ENCODE data around the gene TK2.

The TK2 gene

DNA sequence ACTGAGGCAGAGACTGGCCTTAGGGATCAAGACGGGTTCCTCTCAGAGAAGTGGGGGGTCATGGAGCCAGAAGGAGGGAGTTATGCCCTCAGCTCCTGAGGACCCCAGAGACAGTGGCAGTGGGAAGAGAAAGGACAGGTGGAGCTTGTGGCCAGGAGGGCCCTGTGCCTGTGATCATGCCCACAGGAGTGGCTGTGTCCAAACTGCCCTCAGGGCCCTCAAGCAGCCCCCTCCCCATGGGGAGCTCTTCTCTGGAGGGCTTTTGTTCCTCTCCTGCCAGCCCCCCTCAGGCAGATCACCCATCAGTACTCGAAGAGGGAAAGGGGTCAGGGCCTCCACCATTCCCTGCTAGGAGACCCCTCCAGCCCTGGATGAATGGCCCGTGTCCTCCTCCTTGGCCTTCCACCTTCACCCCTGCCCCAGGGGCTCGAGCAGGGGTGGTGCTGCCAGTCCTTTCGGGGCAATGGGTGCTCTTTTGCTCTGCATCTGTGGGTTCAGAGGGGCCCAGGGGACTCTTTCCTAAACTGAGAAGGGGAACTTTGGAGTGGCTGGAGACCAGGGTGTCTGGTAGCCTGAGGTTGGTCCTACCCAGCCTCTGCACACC is 70.2 kb downstream of the TK2 start:
- Histone ChIP-seq H3K36me3 (ENCODE audit: control insufficient read depth, insufficient read depth, low read length) (no peaks in the 10 kb centered on the region), H3K9me3 (ENCODE audit: control insufficient read depth, low read length) (no peaks in the 10 kb centered on the region), H3K27me3 (ENCODE audit: control insufficient read depth, insufficient read depth, low read length) (peaks cover 30% of the 10 kb centered on the region), H3K9ac (ENCODE audit: low read length) (no peak overlapping the region), H3K4me1 (ENCODE audit: control insufficient read depth, insufficient read depth, low read length) (peaks cover 8% of the 10 kb centered on the region), H3K4me3 (ENCODE audit: low read length) (no peak overlapping the region)

DNA sequence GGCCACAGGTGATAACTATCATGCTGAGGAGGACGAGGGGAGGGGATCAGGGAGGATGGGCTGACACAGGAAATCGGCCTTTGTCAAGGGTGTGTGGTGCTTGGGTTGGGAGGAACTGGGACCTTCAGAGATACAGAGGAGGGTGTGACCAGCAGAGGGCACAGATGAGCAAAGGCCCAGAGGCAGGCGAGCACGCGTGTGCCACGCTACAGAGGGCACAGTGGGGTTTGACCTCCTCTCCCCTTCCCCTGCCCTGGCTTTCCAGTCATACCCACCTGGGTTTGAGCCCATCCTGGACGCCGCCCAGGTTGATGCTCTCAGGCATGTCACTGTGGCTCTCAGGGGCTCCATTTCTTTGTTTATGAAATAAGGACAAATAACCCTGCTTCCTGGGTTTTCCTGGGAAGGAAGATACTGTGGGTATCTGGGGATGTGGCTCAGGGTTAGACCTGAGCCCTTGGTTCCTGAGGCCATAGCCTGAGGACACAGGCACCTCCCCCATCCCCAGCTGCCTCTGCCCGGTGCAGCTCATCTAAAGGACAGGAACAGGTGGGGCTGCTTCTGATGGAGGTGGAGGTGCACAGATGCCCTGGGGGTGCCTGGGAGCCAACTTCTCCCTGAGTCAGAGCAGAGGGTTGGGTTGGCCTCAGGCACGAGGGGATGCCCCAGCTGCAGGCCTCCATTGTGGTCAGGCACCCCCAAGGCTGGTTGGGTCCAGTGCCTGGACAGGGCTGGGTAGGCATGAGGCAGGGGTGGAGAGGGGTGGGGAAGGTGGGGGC is 71.0 kb downstream of the TK2 start:
- no peak overlapping the region for H3K4me3 ChIP-seq (ENCODE audit: low read length)

DNA sequence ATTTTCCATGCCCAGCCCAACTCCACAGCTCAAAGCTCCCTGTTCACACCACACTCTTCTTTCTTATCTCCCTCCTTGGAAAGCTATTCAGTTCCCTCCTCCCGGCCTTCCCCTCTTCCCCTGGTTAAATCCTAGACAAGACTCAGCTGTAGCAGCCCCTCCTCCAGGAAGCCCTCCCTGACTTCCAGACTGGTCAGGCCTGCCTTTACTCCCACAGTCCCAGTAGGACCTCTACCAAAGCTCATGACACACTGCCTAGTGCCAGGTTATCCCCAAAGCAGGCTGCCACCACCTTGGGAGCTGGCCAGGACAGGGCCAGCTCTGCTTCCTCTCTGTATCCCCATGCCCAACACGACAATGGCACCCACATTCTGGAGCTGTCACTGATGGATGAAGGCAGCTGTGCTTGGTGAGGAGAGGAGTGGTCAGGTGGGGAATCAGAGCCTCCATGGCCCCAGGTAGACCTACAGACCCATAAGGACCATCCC is 72.8 kb downstream of the TK2 start:
- no peak overlapping the region for H3K9ac ChIP-seq (ENCODE audit: low read length)

More for the DNA sequence above, 71.0 kb downstream of the TK2 start:
- H3K9ac ChIP-seq (ENCODE audit: low read length), result no peak overlapping the region
- H3K9me3 ChIP-seq (ENCODE audit: control insufficient read depth, low read length), result no peaks in the 10 kb centered on the region
- H3K36me3 ChIP-seq (ENCODE audit: control insufficient read depth, insufficient read depth, low read length), result no peaks in the 10 kb centered on the region
- peaks cover 9% of the 10 kb centered on the region for H3K4me1 ChIP-seq (ENCODE audit: control insufficient read depth, insufficient read depth, low read length)
- H3K27me3 ChIP-seq (ENCODE audit: control insufficient read depth, insufficient read depth, low read length), result peaks cover 31% of the 10 kb centered on the region

GRCh38 chr16:66476328-66477027 is 73.4 kb downstream of the TK2 start:
- no peaks in the 10 kb centered on the region for H3K36me3 ChIP-seq (ENCODE audit: control insufficient read depth, insufficient read depth, low read length)
- H3K9me3 ChIP-seq (ENCODE audit: control insufficient read depth, low read length), result no peaks in the 10 kb centered on the region
- H3K4me3 ChIP-seq (ENCODE audit: low read length), result no peak overlapping the region
- peaks cover 31% of the 10 kb centered on the region for H3K27me3 ChIP-seq (ENCODE audit: control insufficient read depth, insufficient read depth, low read length)
- peaks cover 9% of the 10 kb centered on the region for H3K4me1 ChIP-seq (ENCODE audit: control insufficient read depth, insufficient read depth, low read length)
- no peak overlapping the region for H3K9ac ChIP-seq (ENCODE audit: low read length)

More for the DNA sequence above, 72.8 kb downstream of the TK2 start:
- H3K9me3 ChIP-seq (ENCODE audit: control insufficient read depth, low read length), result no peaks in the 10 kb centered on the region
- peaks cover 31% of the 10 kb centered on the region for H3K27me3 ChIP-seq (ENCODE audit: control insufficient read depth, insufficient read depth, low read length)
- no peak overlapping the region for H3K4me3 ChIP-seq (ENCODE audit: low read length)
- peaks cover 9% of the 10 kb centered on the region for H3K4me1 ChIP-seq (ENCODE audit: control insufficient read depth, insufficient read depth, low read length)
- H3K36me3 ChIP-seq (ENCODE audit: control insufficient read depth, insufficient read depth, low read length), result no peaks in the 10 kb centered on the region

- H3K36me3 ChIP-seq (ENCODE audit: control insufficient read depth, insufficient read depth, low read length), result no peaks in the 10 kb centered on the region
- H3K4me1 ChIP-seq (ENCODE audit: control insufficient read depth, insufficient read depth, low read length), result peaks cover 9% of the 10 kb centered on the region
- H3K9me3 ChIP-seq (ENCODE audit: control insufficient read depth, low read length), result no peaks in the 10 kb centered on the region
- no peak overlapping the region for H3K9ac ChIP-seq (ENCODE audit: low read length)
- peaks cover 31% of the 10 kb centered on the region for H3K27me3 ChIP-seq (ENCODE audit: control insufficient read depth, insufficient read depth, low read length)
- H3K4me3 ChIP-seq (ENCODE audit: low read length), result no peak overlapping the region
These were observed 74.7 kb downstream of the TK2 start for GRCh38 chr16:66475232-66475631.

DNA sequence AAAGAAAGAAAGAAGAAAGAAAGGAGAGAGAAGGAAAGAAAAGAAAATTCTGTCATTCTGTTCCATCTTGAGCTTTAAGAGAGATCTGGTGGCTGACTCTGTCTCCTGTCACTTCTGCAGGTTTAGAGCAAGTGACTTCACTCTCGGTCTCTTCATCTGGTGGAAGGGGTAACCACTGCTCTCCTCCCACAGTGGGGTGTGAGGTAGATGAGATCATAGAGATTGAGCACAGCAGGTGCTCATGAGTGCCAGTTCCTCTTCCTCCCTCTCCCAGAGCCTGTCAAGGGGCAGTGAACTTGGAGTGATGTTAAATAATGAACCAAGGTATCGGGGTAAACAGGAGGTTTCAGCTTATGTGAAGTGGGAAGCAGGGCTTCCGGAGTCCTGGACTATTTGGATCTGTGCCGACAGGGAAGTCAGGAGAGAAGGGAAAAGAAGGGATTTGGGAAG is 75.1 kb downstream of the TK2 start:
- Histone ChIP-seq H3K9me3 (ENCODE audit: control insufficient read depth, low read length) (no peaks in the 10 kb centered on the region), H3K4me3 (ENCODE audit: low read length) (no peak overlapping the region), H3K9ac (ENCODE audit: low read length) (no peak overlapping the region), H3K36me3 (ENCODE audit: control insufficient read depth, insufficient read depth, low read length) (no peaks in the 10 kb centered on the region), H3K4me1 (ENCODE audit: control insufficient read depth, insufficient read depth, low read length) (peaks cover 9% of the 10 kb centered on the region), H3K27me3 (ENCODE audit: control insufficient read depth, insufficient read depth, low read length) (peaks cover 31% of the 10 kb centered on the region)

GRCh38 chr16:66473654-66474519 is 76.0 kb downstream of the TK2 start:
- no peak overlapping the region for H3K9ac ChIP-seq (ENCODE audit: low read length)

GRCh38 chr16:66473051-66473571 is 76.8 kb downstream of the TK2 start:
- H3K36me3 ChIP-seq (ENCODE audit: control insufficient read depth, insufficient read depth, low read length), result no peaks in the 10 kb centered on the region
- H3K9ac ChIP-seq (ENCODE audit: low read length), result no peak overlapping the region
- H3K4me1 ChIP-seq (ENCODE audit: control insufficient read depth, insufficient read depth, low read length), result peaks cover 4% of the 10 kb centered on the region
- H3K4me3 ChIP-seq (ENCODE audit: low read length), result no peak overlapping the region
- H3K27me3 ChIP-seq (ENCODE audit: control insufficient read depth, insufficient read depth, low read length), result peaks cover 21% of the 10 kb centered on the region
- no peaks in the 10 kb centered on the region for H3K9me3 ChIP-seq (ENCODE audit: control insufficient read depth, low read length)

More at GRCh38 chr16:66473654-66474519, 76.0 kb downstream of the TK2 start:
- H3K27me3 ChIP-seq (ENCODE audit: control insufficient read depth, insufficient read depth, low read length), result peaks cover 22% of the 10 kb centered on the region
- H3K4me1 ChIP-seq (ENCODE audit: control insufficient read depth, insufficient read depth, low read length), result peaks cover 7% of the 10 kb centered on the region
- no peaks in the 10 kb centered on the region for H3K9me3 ChIP-seq (ENCODE audit: control insufficient read depth, low read length)
- H3K4me3 ChIP-seq (ENCODE audit: low read length), result no peak overlapping the region
- no peaks in the 10 kb centered on the region for H3K36me3 ChIP-seq (ENCODE audit: control insufficient read depth, insufficient read depth, low read length)

DNA sequence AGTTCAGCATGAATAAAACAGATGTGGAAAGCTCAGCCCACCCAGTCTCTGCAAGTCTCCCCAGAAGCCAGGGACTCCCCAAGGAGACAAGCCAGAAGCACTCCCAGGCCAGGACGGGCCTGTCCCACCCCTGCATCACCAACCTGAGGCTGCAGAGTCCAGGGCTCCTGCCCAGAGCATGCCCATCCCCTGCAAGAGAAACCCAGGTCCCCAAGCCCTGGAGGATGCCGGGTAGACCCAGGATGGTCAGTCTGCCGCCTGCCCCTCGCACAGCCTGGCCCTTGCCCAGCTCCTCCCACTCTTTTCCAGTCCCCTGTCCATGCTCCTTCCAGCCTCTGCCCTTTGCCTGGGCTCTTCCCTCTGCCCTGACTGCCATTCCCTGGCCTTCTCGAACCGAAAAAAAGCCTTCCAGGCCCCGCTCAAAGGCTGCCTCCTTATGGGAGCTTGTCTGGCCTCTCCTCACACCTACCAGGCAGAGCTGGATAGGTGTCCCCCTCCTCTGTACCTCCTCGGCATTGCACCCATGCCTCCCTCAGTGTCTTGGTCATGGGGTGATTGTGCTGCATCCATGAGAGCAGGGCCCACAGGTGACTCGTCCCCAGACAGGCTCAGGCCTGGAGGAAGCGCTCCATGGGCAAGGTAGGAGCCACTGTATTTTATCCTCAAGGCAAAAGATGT is 78.1 kb downstream of the TK2 start:
- H3K36me3 ChIP-seq (ENCODE audit: control insufficient read depth, insufficient read depth, low read length), result no peaks in the 10 kb centered on the region
- H3K4me3 ChIP-seq (ENCODE audit: low read length), result no peak overlapping the region
- H3K27me3 ChIP-seq (ENCODE audit: control insufficient read depth, insufficient read depth, low read length), result peaks cover 11% of the 10 kb centered on the region
- no peak overlapping the region for H3K9ac ChIP-seq (ENCODE audit: low read length)
- H3K4me1 ChIP-seq (ENCODE audit: control insufficient read depth, insufficient read depth, low read length), result peaks cover 4% of the 10 kb centered on the region
- no peaks in the 10 kb centered on the region for H3K9me3 ChIP-seq (ENCODE audit: control insufficient read depth, low read length)

DNA sequence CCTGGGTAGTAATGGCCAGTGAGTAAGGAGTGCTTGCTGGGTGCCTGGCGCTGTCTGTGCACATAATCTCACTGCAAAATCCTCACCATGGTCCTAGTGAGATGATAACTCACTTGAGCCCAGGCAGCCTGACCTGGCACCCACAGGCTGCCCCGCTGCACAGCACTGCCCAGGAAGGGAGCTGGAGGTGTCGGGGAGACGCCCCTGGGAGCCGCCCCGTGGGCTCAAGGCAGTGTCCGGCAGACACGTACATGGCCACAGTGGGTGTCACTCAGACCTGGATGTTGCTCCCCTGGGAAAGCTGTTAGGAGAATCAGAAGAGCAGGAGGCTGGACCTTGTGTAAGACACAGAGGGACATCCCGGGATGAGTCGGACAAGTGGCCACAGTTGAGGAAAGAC is 78.7 kb downstream of the TK2 start:
- Histone ChIP-seq H3K9me3 (ENCODE audit: control insufficient read depth, low read length) (no peaks in the 10 kb centered on the region), H3K36me3 (ENCODE audit: control insufficient read depth, insufficient read depth, low read length) (no peaks in the 10 kb centered on the region), H3K27me3 (ENCODE audit: control insufficient read depth, insufficient read depth, low read length) (peaks cover 9% of the 10 kb centered on the region), H3K4me3 (ENCODE audit: low read length) (no peak overlapping the region), H3K4me1 (ENCODE audit: control insufficient read depth, insufficient read depth, low read length) (peaks cover 4% of the 10 kb centered on the region), H3K9ac (ENCODE audit: low read length) (no peak overlapping the region)

DNA sequence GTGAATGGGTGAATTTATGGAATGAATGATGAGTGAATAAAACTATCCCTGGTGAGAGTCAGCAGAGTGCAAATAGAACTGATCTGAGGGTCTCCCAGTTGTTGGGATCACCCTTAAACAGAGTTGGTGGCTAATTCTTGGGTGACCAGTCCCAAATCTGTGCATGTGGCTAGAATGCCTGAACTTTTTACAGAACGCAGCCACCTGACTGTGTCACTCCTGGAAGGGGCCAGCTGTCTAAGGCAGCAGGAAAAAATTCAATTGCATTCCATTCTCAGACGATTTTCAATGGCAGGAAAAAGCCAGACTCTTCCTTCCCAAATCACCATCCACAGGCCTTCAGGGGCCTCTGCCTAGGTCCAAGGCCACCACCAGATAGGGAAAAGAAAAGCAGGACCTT is 79.4 kb downstream of the TK2 start:
- Histone ChIP-seq H3K4me3 (ENCODE audit: low read length) (no peak overlapping the region), H3K4me1 (ENCODE audit: control insufficient read depth, insufficient read depth, low read length) (peaks cover 4% of the 10 kb centered on the region), H3K36me3 (ENCODE audit: control insufficient read depth, insufficient read depth, low read length) (no peaks in the 10 kb centered on the region), H3K9ac (ENCODE audit: low read length) (no peak overlapping the region), H3K9me3 (ENCODE audit: control insufficient read depth, low read length) (no peaks in the 10 kb centered on the region), H3K27me3 (ENCODE audit: control insufficient read depth, insufficient read depth, low read length) (peaks cover 9% of the 10 kb centered on the region)
